GM12878 (cell line): ENCODE results near the gene FKBP1B.

Source experiments
- POLR2A ChIP-seq: IDR thresholded peaks from 2 replicates; pipeline ENCODE4 v1.6.1; 2011; ENCODE audit warnings: low read depth, mild to moderate bottlenecking, low read length
- POLR2AphosphoS5 ChIP-seq: IDR thresholded peaks from 2 replicates; pipeline ENCODE4 v1.6.1; 2011; ENCODE audit warnings: mild to moderate bottlenecking, low read length, inconsistent platforms
- STAT1 ChIP-seq: fragments of 450-650 bp; conservative IDR thresholded peaks from 2 replicates; pipeline ENCODE4 v1.6.1; 2014; ENCODE audit warnings: antibody characterized with exemption, mild to moderate bottlenecking
- TF ChIP-seq, protein P1 (sequence below): fragments of 450-650 bp; conservative IDR thresholded peaks from 2 replicates; pipeline ENCODE4 v1.6.1; 2017; ENCODE audit warnings: mild to moderate bottlenecking, moderate library complexity
- TF ChIP-seq, protein P2 (sequence below): IDR thresholded peaks from 2 replicates; pipeline ENCODE4 v1.6.1; 2012; ENCODE audit warnings: improper control_type of control experiment, low read depth, low read length; ENCODE audit not compliant: insufficient replicate concordance
- TF ChIP-seq, protein P3 (sequence below): IDR thresholded peaks from 2 replicates; pipeline ENCODE4 v1.6.1; 2011; ENCODE audit warnings: low read depth, mild to moderate bottlenecking, low read length, moderate library complexity, borderline replicate concordance; ENCODE audit errors: extremely low read depth
- TF ChIP-seq, protein P4 (sequence below), 3 experiments: IDR thresholded peaks in 2 of 3; conservative IDR thresholded peaks in 1 of 3; 2 replicates each; pipeline ENCODE4 v1.5.1; 2011; ENCODE audit warnings: low read depth in 3 of 3, low read length in 3 of 3, mild to moderate bottlenecking in 3 of 3, control low read depth in 2 of 3, moderate library complexity in 2 of 3, inconsistent platforms in 1 of 3, mixed read lengths in 1 of 3; ENCODE audit not compliant: control insufficient read depth in 2 of 3, insufficient read depth in 1 of 3; ENCODE audit errors: extremely low read depth in 1 of 3
- TF ChIP-seq, protein P5 (sequence below): fragments of 450-650 bp; IDR thresholded peaks from 2 replicates; pipeline ENCODE4 v1.6.1; 2017; ENCODE audit warnings: antibody characterized with exemption, mild to moderate bottlenecking, moderate library complexity

DNA sequence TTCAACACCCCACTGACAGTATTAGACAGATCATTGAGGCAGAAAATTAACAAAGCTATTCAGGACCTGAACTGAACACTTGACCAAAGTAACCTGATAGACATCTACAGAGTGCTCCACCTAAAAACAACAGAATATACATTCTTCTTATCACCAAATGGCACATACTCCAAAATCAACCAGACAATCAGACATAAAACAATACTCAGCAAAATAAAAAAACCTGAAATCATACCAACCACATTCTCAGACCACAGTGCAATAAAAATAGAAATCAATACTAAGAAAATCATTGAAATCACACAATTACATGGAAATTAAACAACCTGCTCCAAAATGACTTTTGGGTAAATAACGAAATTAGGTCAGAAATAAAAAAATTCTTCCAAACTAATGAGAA is 57.8 kb downstream of the FKBP1B start:
- TF ChIP-seq, protein P1, sequence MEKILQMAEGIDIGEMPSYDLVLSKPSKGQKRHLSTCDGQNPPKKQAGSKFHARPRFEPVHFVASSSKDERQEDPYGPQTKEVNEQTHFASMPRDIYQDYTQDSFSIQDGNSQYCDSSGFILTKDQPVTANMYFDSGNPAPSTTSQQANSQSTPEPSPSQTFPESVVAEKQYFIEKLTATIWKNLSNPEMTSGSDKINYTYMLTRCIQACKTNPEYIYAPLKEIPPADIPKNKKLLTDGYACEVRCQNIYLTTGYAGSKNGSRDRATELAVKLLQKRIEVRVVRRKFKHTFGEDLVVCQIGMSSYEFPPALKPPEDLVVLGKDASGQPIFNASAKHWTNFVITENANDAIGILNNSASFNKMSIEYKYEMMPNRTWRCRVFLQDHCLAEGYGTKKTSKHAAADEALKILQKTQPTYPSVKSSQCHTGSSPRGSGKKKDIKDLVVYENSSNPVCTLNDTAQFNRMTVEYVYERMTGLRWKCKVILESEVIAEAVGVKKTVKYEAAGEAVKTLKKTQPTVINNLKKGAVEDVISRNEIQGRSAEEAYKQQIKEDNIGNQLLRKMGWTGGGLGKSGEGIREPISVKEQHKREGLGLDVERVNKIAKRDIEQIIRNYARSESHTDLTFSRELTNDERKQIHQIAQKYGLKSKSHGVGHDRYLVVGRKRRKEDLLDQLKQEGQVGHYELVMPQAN = no peak
- TF ChIP-seq STAT1 = no peak
- TF ChIP-seq, protein P2, sequence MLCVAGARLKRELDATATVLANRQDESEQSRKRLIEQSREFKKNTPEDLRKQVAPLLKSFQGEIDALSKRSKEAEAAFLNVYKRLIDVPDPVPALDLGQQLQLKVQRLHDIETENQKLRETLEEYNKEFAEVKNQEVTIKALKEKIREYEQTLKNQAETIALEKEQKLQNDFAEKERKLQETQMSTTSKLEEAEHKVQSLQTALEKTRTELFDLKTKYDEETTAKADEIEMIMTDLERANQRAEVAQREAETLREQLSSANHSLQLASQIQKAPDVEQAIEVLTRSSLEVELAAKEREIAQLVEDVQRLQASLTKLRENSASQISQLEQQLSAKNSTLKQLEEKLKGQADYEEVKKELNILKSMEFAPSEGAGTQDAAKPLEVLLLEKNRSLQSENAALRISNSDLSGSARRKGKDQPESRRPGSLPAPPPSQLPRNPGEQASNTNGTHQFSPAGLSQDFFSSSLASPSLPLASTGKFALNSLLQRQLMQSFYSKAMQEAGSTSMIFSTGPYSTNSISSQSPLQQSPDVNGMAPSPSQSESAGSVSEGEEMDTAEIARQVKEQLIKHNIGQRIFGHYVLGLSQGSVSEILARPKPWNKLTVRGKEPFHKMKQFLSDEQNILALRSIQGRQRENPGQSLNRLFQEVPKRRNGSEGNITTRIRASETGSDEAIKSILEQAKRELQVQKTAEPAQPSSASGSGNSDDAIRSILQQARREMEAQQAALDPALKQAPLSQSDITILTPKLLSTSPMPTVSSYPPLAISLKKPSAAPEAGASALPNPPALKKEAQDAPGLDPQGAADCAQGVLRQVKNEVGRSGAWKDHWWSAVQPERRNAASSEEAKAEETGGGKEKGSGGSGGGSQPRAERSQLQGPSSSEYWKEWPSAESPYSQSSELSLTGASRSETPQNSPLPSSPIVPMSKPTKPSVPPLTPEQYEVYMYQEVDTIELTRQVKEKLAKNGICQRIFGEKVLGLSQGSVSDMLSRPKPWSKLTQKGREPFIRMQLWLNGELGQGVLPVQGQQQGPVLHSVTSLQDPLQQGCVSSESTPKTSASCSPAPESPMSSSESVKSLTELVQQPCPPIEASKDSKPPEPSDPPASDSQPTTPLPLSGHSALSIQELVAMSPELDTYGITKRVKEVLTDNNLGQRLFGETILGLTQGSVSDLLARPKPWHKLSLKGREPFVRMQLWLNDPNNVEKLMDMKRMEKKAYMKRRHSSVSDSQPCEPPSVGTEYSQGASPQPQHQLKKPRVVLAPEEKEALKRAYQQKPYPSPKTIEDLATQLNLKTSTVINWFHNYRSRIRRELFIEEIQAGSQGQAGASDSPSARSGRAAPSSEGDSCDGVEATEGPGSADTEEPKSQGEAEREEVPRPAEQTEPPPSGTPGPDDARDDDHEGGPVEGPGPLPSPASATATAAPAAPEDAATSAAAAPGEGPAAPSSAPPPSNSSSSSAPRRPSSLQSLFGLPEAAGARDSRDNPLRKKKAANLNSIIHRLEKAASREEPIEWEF = no peak
- TF ChIP-seq, protein P3, sequence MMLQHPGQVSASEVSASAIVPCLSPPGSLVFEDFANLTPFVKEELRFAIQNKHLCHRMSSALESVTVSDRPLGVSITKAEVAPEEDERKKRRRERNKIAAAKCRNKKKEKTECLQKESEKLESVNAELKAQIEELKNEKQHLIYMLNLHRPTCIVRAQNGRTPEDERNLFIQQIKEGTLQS = no peak
- no peak for TF ChIP-seq POLR2A
- TF ChIP-seq, protein P4, sequence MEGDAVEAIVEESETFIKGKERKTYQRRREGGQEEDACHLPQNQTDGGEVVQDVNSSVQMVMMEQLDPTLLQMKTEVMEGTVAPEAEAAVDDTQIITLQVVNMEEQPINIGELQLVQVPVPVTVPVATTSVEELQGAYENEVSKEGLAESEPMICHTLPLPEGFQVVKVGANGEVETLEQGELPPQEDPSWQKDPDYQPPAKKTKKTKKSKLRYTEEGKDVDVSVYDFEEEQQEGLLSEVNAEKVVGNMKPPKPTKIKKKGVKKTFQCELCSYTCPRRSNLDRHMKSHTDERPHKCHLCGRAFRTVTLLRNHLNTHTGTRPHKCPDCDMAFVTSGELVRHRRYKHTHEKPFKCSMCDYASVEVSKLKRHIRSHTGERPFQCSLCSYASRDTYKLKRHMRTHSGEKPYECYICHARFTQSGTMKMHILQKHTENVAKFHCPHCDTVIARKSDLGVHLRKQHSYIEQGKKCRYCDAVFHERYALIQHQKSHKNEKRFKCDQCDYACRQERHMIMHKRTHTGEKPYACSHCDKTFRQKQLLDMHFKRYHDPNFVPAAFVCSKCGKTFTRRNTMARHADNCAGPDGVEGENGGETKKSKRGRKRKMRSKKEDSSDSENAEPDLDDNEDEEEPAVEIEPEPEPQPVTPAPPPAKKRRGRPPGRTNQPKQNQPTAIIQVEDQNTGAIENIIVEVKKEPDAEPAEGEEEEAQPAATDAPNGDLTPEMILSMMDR (IDR thresholded peaks at IDR 0.05 in 2 of 3, conservative IDR thresholded peaks at IDR 0.05 in 1 of 3; ENCODE audit: control insufficient read depth in 2 of 3, extremely low read depth in 1 of 3, insufficient read depth in 1 of 3, low read depth in 3 of 3, low read length in 3 of 3) = no peak
- TF ChIP-seq, protein P5, sequence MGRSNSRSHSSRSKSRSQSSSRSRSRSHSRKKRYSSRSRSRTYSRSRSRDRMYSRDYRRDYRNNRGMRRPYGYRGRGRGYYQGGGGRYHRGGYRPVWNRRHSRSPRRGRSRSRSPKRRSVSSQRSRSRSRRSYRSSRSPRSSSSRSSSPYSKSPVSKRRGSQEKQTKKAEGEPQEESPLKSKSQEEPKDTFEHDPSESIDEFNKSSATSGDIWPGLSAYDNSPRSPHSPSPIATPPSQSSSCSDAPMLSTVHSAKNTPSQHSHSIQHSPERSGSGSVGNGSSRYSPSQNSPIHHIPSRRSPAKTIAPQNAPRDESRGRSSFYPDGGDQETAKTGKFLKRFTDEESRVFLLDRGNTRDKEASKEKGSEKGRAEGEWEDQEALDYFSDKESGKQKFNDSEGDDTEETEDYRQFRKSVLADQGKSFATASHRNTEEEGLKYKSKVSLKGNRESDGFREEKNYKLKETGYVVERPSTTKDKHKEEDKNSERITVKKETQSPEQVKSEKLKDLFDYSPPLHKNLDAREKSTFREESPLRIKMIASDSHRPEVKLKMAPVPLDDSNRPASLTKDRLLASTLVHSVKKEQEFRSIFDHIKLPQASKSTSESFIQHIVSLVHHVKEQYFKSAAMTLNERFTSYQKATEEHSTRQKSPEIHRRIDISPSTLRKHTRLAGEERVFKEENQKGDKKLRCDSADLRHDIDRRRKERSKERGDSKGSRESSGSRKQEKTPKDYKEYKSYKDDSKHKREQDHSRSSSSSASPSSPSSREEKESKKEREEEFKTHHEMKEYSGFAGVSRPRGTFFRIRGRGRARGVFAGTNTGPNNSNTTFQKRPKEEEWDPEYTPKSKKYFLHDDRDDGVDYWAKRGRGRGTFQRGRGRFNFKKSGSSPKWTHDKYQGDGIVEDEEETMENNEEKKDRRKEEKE = no peak
- TF ChIP-seq POLR2AphosphoS5 = no peak
